Measurements from ENCODE around the gene CST7. TPM values are rescaled to one million over a fixed set of nuclear protein-coding genes. Genes with fewer than 3 reads are reported as not detected.

Gene CST7
- total RNA-seq, 1 experiment from 2014 or later, result not detected

- BruUV-seq (replicated peaks), result no TSS peak
- RAD21 ChIA-PET (ENCODE audit: low non-redundant PET in 1 of 2, low total read pairs in 2 of 2, uncharacterized antibody in 2 of 2, unreplicated experiment in 2 of 2), result no interaction called here
- intact Hi-C loops (cut with micrococcal nuclease), result no loop called here
- no peaks in the 10 kb centered on the region for H3K27me3 ChIP-seq (ENCODE audit: insufficient read depth, low read length)
- no peaks in the 10 kb centered on the region for H3K9me3 ChIP-seq (ENCODE audit: control insufficient read depth in 1 of 2, insufficient read depth in 1 of 2, low read depth in 1 of 2, low read length in 2 of 2)
- no peak overlapping the region for H3K4me3 ChIP-seq (replicated peaks in 1 of 2; ENCODE audit: low read depth in 1 of 2, low read length in 2 of 2)
- DNase-seq (ENCODE audit: low read depth, low spot score) (no peak), ATAC-seq (no peak; the same call in 1 of the 2 replicates)
- H3K4me2 ChIP-seq (ENCODE audit: low read length), result no peak overlapping the region
- no peaks in the 10 kb centered on the region for H4K20me1 ChIP-seq (ENCODE audit: insufficient read depth)
- H3K9me2 ChIP-seq (ENCODE audit: insufficient read depth), result no peaks in the 10 kb centered on the region
- no peak for TF ChIP-seq JUND (IDR thresholded peaks at IDR 0.05)
- no peak for TF ChIP-seq SP1 (IDR thresholded peaks at IDR 0.05; ENCODE audit: low read depth)
- no peak for TF ChIP-seq EZH2 (IDR thresholded peaks at IDR 0.05)
- TF ChIP-seq ZNF274 (IDR thresholded peaks at IDR 0.05; ENCODE audit: low read depth, low read length), result no peak
- TF ChIP-seq EZH2phosphoT487 (IDR thresholded peaks at IDR 0.05; ENCODE audit: borderline replicate concordance), result no peak
- no peak for TF ChIP-seq EGR1 (IDR thresholded peaks at IDR 0.05; ENCODE audit: low read depth)
- TF ChIP-seq, protein P1, sequence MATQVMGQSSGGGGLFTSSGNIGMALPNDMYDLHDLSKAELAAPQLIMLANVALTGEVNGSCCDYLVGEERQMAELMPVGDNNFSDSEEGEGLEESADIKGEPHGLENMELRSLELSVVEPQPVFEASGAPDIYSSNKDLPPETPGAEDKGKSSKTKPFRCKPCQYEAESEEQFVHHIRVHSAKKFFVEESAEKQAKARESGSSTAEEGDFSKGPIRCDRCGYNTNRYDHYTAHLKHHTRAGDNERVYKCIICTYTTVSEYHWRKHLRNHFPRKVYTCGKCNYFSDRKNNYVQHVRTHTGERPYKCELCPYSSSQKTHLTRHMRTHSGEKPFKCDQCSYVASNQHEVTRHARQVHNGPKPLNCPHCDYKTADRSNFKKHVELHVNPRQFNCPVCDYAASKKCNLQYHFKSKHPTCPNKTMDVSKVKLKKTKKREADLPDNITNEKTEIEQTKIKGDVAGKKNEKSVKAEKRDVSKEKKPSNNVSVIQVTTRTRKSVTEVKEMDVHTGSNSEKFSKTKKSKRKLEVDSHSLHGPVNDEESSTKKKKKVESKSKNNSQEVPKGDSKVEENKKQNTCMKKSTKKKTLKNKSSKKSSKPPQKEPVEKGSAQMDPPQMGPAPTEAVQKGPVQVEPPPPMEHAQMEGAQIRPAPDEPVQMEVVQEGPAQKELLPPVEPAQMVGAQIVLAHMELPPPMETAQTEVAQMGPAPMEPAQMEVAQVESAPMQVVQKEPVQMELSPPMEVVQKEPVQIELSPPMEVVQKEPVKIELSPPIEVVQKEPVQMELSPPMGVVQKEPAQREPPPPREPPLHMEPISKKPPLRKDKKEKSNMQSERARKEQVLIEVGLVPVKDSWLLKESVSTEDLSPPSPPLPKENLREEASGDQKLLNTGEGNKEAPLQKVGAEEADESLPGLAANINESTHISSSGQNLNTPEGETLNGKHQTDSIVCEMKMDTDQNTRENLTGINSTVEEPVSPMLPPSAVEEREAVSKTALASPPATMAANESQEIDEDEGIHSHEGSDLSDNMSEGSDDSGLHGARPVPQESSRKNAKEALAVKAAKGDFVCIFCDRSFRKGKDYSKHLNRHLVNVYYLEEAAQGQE (IDR thresholded peaks at IDR 0.05; ENCODE audit: low read depth), result no peak
- TF ChIP-seq YY1 (IDR thresholded peaks at IDR 0.05; ENCODE audit: extremely low read depth, insufficient replicate concordance, low read depth, low read length), result no peak
- no peak for TF ChIP-seq TCF7L2 (IDR thresholded peaks at IDR 0.05; ENCODE audit: borderline replicate concordance, extremely low read depth, insufficient read depth, insufficient read length)
- no peak for TF ChIP-seq CBX3 (IDR thresholded peaks at IDR 0.05; ENCODE audit: low read depth)
- TF ChIP-seq ATF3 (IDR thresholded peaks at IDR 0.05), result no peak
- no peak for TF ChIP-seq SRF (IDR thresholded peaks at IDR 0.05; ENCODE audit: low read depth)
- TF ChIP-seq POLR2AphosphoS5 (IDR thresholded peaks at IDR 0.05; ENCODE audit: low read depth, low read length), result no peak
- TF ChIP-seq FOSL1 (IDR thresholded peaks at IDR 0.05; ENCODE audit: low read depth), result no peak
- TF ChIP-seq ZFX (IDR thresholded peaks at IDR 0.05), result no peak
- TF ChIP-seq ELF1 (IDR thresholded peaks at IDR 0.05; ENCODE audit: borderline replicate concordance, low read depth), result no peak
- CTCF ChIA-PET, result no interaction called here
- H2AFZ ChIP-seq (ENCODE audit: low read depth, low read length, poor library complexity, severe bottlenecking), result no peak overlapping the region
- H3K79me2 ChIP-seq (ENCODE audit: insufficient read depth, low read length), result no peaks in the 10 kb centered on the region
- no peak overlapping the region for H3K27ac ChIP-seq (ENCODE audit: low read depth, low read length)
- H3K9ac ChIP-seq (ENCODE audit: low read length), result no peak overlapping the region
- peaks cover 9 to 22% of the 10 kb centered on the region in 2 experiments for H3K4me1 ChIP-seq (ENCODE audit: control insufficient read depth in 1 of 2, insufficient read depth in 2 of 2, low read length in 2 of 2)
- POLR2A ChIA-PET, result no interaction called here
- no peaks in the 10 kb centered on the region for H3K36me3 ChIP-seq (ENCODE audit: control insufficient read depth in 1 of 2, insufficient read depth in 2 of 2, low read length in 2 of 2)
These were observed 15.7 kb upstream of the CST7 start for GRCh38 chr20:24933266-24933908.
